Medulla oblongata (tissue), 1 donor: ENCODE results near the gene FLT4.
A peak's percentile ranks its signal among the peaks of the same experiment; 100 is the strongest.
"Not testable (repeated sequence)": the region's sequence is repeated elsewhere in the genome, so short reads cannot be mapped to it uniquely, and the experiment has no call there.

Experiments
- DNase-seq: peaks from one replicate; pipeline ENCODE4 v3.0.0-alpha.2; 2015; ENCODE audit errors: extremely low spot score

The FLT4 gene

DNA sequence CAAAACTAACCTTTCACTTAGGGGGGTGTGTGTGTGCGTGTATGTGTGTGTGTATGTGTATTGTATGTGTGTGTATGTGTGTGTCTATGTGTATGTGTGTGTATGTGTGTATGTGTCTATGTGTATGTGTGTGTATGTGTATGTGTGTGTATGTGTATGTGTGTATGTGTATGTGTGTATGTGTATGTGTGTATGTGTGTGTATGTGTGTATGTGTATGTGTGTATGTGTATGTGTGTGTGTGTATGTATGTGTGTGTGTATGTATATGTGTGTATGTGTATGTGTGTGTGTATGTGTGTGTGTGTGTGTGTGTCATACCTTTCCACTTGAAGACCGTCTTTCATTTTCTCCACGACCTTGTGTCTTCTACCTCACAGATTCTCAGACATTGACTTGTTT lies 20.8 kb upstream of the FLT4 start:
- DNase-seq, result no peak

DNA sequence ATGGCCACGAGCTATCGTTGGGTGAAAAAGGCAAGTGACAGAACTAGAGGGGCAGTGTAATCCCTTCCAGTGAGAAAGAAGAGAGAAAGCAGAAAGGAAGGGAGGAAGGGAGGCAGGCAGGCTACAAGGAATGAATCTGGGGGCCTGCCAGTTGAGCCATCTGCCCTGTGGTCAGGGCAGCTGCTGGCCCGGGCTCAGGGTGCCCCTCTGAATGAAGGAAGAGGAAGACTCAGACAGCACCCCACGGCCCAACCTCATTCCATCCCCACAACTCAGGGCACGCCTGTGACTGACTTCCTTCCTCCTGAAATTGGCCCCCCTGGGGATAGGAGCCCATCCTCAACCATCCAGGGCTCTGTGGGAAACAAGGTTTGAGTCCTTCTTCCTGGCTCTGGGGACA lies 20.3 kb upstream of the FLT4 start:
- no peak for DNase-seq

GRCh38 chr5:180668835-180669596 lies 19.6 kb upstream of the FLT4 start:
- peak; percentile 2 for DNase-seq

DNA sequence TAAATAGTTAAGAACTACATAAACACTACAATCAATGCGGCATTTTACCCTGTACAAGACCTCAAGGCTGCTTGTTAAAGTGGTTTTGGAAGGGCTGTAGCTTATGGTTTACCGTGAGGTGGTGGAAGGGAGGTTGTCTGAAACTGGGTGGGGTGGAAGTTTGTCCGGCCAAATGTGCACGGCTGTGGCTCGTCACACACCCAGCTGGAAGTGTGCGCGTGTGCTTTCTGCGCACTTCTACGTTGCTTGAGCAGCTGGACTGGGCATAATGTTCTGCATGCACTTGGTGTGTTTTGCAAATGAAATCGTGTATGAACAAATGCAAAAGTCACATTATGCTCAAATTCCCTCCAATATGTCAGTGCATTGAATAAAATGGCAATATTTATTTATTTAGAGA lies 17.4 kb upstream of the FLT4 start:
- DNase-seq, result no peak

DNA sequence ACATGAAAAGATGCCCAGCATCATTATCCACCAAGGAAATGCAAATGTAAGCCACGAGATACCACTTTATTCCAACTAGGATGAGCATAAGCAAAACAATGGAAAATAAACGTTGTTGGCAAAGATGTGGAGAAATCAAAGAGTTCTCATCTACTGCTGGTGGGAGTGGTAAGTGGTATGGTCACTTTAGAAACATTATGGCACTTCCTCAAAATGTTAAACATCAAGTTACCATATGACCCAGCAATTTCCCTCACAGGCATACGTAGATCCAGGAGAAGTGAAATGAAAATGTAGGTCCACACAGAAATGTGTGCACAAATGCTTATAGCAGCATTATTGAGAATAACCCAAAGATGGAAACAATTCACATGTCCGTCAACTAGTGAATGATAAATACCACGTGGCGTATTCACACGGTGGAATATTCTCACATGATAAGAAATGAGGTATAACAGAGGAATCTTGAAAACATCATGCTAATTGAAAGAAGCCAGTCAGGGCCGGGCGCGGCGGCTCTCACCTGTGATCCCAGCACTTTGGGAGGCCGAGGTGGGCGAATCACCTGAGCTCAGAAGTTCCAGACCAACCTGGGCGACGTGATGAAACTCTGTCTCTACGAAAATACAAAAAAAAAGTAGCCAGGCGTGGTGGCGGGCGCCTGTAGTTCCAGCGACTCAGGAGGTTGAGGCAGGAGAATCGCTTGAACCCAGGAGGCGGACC lies 16.4 kb upstream of the FLT4 start:
- DNase-seq, result no peak

- no peak for DNase-seq
Measured at GRCh38 chr5:180658774-180659564, 9.6 kb upstream of the FLT4 start.

DNA sequence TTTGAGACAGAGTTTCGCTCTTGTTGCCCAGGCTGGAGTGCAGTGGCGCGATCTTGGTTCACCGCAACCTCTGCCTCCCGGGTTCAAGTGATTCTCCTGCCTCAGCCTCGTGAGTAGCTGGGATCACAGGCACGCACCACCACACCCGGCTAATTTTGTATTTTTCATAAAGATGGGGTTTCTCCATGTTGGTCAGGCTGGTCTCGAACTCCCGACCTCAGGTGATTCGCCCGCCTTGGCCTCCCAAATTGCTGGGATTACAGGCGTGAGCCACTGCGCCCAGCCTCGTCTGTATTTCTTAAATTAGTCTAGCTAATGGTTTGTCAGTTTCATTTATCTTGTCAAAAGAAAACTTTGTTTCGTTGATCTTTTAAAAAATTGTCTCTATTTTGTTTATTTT lies 5.8 kb upstream of the FLT4 start:
- DNase-seq, result not testable (repeated sequence)

GRCh38 chr5:180652771-180653170 lies 3.4 kb upstream of the FLT4 start:
- no peak for DNase-seq

DNA sequence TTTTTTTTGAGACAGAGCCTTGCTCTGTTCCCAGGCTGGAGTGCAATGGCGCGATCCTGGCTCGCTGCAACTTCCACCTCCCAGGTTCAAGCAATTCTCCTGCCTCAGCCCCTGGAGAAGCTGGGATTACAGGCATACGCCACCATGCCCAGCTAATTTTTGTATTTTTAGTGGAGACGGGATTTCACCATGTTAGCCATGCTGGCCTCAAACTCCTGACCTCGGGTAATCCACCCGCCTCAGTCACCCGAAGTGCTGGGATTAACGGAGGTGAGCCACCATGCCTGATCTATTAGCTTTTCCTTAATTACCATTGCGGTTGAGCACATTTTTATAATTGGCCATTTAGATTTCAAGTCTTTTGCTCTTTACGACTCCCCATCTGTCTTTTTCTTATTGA lies 2.9 kb upstream of the FLT4 start:
- DNase-seq, result no peak

DNA sequence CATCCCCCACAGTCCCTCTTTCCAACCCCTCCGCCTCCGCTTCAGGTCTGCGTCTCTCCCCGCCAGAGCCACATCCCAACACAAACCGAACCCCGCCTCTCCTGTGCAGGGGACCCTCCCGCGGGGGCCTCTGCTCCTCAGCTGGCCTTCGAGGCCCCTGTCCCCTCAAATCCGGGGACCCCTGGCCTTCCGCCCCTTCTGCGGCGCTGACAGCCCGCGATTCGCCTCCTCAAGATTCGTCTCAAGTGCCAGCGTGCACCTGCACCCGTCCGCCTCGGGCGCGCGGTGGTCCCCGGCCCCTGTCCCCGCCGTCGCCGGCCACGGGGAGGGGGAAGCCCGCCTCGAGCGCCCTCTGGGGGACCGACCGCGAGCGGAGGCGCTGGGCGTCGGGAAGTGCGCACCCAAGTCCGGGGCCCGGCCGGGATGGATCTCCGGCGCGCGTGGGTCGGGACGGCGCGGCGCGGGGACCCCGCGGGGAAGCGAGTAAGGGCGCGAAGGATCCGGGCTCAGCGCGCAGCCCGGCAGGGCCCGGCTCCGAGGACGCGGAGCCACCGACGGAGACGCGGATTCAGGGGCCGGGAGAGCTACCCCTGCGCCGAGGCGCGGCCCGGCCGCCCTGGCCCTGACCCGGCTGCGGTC lies 623 bp downstream of the FLT4 start:
- no peak for DNase-seq

- DNase-seq, result no peak
Measured at GRCh38 chr5:180647941-180648500, 1.4 kb downstream of the FLT4 start.

- no peak for DNase-seq
Measured at GRCh38 chr5:180647465-180647864, 1.9 kb downstream of the FLT4 start.

DNA sequence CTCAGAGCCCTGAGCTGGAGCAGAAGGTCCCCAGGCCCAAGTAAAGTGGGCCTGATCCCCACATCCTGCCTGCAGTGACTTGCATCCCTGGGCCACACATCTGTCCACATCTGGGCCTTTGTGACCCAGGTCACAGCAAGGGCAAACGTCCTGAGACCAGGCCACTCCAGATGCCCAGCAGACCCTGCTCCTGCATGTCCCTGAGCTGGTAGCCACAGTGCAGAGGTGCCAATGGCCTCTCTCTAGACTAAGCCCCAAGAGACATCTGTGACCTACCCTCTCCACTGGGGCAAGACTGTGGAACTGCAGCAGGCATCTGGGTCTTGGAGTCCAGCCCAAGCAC lies 2.5 kb downstream of the FLT4 start:
- no peak for DNase-seq

- DNase-seq, result no peak
Measured at GRCh38 chr5:180646289-180646962, 3.0 kb downstream of the FLT4 start.

- DNase-seq, result no peak
Measured at GRCh38 chr5:180645274-180646204, 3.9 kb downstream of the FLT4 start.

DNA sequence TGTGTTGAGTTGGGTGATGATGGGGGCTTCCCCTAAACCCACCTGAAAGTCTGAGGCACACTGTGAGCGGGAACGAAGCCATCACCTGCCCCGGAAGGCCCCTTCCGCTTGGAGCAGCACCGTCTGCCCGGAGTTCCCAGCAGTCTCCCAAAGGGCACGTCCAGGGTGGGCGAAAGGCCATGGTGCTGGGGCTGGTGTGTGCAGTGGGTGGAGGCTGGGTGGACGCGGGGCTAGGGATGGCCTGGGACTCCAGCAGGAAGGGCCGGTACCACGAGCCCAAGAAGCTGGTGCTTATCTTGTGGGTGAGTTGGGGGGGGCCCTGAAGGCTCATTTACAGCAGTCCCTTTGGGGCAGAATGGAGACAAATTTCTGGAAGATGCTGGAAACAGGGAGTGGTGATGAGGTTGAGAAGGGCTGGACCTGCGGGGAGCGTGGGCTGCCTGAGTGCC lies 4.6 kb downstream of the FLT4 start:
- no peak for DNase-seq

DNA sequence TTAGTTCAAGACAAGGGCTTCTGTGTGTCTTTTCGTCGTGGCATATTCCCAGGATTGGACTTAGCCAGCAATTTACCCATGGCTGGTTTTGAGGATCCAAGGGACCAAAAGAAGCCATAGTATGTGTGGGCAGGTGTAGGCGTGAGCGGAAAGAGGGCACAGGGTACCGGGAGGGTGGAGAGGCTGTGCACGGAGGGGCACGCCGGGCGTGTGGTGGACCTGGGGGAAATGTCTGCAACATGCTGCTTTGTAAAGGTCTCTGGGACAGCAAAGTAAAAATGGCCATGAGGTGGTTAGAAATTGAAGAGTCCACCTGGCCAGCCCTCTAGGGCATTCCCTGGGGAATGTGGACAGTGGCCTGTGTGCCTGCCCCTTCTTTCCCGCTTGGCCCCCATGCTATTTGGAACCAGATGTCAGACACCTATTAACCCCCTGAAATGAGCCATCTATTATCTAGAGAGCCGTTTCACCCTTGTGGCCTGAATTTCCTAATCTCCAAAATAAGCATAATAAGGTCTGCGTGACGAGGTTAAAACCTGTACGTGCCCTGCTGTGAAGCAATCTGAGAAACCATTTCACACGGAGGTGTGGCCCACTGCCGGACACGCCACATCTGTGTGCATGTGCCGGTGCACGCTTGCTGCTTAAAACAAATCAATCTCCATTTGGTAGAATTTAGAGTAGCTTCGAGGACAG lies 5.1 kb downstream of the FLT4 start:
- no peak for DNase-seq

DNA sequence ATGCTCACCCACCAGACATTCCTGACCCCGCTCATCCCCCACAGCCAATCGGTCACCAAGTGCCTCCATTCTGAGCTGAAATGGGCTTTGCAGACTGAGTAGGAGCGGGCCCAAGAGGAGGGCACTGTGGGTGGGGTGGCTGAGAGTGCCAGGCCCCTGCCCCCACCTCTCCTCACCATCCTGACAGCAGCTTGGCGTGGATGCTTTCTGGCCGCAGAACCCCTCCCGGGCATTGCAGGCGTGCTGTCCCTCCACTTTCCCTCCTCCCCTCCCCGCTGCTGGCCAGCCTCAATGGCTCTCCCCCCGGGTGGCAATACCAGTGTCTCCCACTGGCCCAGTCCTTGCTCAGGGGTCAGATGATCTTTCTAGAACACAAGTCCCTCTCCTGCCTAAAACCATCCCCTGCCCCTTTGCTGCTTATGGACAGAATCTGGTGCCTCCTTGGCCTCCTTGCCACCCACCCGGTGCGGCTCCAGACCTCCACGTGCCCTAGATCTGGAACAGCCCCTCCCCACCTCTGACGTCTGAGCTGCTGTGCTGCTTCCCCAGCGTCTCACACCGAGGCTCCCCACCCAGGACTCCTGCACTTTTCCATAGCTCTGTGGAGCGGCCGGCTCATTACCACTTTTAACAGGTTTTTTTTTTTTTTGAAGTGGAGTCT lies 6.1 kb downstream of the FLT4 start:
- DNase-seq, result no peak

GRCh38 chr5:180642779-180643178 lies 6.6 kb downstream of the FLT4 start:
- no peak for DNase-seq
